ENCODE results near the gene CLEC14A. TPM values are rescaled to one million over a fixed set of nuclear protein-coding genes. Genes with fewer than 3 reads are reported as not detected.

CLEC14A gene
- total RNA-seq, 1 donor from 2014 or later = not detected

DNA sequence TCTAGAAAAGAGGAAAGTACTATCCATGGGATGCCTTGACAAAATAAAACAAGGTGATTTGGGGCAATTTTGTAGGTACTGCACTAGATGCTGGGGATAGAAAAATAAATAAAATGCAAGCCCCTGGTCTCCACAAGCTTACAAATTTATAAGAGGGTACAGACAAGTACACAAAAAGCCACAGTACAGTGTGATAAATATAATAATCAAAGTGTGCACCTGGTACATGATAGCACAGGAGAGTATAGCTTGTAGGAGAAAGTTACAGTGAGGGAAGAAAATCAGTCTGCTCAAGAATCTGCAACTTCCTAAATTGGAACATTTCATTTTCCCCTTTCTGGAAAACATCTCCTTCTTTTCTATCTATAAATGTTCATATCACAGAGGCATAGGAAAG, 51.2 kb downstream of the CLEC14A start:
- no peak overlapping the region for H3K27ac Mint-ChIP-seq (ENCODE audit: unreplicated experiment)
- peaks cover 21% of the 10 kb centered on the region for H3K4me1 Mint-ChIP-seq
- no peak overlapping the region for H3K4me3 Mint-ChIP-seq
- H3K36me3 Mint-ChIP-seq (ENCODE audit: low read depth) = no peaks in the 10 kb centered on the region
- H3K9me3 Mint-ChIP-seq = peaks cover 5% of the 10 kb centered on the region
- DNase-seq (ENCODE audit: low read depth, low spot score) = no peak
- TF ChIP-seq, protein P1, sequence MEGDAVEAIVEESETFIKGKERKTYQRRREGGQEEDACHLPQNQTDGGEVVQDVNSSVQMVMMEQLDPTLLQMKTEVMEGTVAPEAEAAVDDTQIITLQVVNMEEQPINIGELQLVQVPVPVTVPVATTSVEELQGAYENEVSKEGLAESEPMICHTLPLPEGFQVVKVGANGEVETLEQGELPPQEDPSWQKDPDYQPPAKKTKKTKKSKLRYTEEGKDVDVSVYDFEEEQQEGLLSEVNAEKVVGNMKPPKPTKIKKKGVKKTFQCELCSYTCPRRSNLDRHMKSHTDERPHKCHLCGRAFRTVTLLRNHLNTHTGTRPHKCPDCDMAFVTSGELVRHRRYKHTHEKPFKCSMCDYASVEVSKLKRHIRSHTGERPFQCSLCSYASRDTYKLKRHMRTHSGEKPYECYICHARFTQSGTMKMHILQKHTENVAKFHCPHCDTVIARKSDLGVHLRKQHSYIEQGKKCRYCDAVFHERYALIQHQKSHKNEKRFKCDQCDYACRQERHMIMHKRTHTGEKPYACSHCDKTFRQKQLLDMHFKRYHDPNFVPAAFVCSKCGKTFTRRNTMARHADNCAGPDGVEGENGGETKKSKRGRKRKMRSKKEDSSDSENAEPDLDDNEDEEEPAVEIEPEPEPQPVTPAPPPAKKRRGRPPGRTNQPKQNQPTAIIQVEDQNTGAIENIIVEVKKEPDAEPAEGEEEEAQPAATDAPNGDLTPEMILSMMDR (conservative IDR thresholded peaks at IDR 0.05) = no peak
- peaks cover 72% of the 10 kb centered on the region for H3K27me3 Mint-ChIP-seq (ENCODE audit: low read depth)

Other genes with a start within 250 kb of the CLEC14A start
- gene SSTR1, start 48.2 kb downstream of the CLEC14A start, total RNA-seq = not detected in 2 replicates